GM18907 (cell line): ENCODE results near the gene DLGAP3.

Experiments
- ATAC-seq: cut with Tn5 transposase; IDR thresholded peaks from one replicate; pipeline ENCODE4 v1.9.1; 2021; ENCODE audit warnings: mild to moderate bottlenecking, moderate library complexity; ENCODE audit not compliant: unreplicated experiment

DLGAP3 gene

GRCh38 chr1:34868230-34869049, 61.0 kb downstream of the DLGAP3 start:
- ATAC-seq = no peak

- ATAC-seq = no peak
Measured at GRCh38 chr1:34867415-34867814, 62.0 kb downstream of the DLGAP3 start.

- ATAC-seq = no peak
Measured at GRCh38 chr1:34866762-34867109, 62.7 kb downstream of the DLGAP3 start.

DNA sequence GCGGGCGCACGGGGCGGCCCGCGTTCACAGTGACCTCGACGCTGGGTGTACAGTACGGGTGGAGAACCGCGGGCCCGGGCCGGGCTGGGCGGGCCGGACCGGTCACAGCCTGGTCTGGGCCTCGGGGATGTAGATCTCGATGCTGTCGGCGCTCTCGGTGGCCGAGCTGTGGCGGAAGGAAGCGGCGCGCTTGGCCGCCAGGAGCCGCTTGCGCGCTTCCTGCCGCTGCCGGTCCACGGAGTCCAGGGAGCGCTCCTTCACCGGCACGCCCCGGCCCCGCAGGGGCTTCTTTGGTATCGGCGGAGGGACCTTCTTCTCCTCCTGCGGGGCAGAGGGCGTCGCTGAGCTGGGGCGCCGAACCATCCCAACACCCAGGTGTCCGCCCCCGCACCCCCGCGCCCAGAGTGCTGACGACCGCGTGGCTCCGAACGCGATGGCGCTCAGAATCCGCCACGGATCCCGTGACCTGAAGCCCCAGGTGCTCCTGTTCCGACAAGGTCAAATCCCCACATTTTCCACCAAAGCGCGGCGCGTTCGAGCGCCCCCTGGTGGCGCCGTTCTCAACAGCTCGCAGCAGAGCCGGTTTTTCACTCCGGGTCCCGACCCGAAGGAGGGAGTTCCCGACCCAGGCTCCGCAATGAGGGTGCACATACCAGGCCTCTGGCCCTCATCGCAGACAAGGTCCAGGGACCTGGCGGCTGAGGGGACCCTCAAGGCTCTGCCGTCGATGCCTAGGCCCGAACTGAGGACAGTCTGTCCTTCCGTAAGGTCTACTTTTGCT, 63.3 kb downstream of the DLGAP3 start:
- peak; percentile 57 for ATAC-seq

GRCh38 chr1:34865573-34865972, 63.9 kb downstream of the DLGAP3 start:
- no peak for ATAC-seq

GRCh38 chr1:34864759-34865158, 64.7 kb downstream of the DLGAP3 start:
- ATAC-seq = no peak

- no peak for ATAC-seq
Measured at GRCh38 chr1:34863501-34863900, 65.9 kb downstream of the DLGAP3 start.

GRCh38 chr1:34859446-34860200, 69.8 kb downstream of the DLGAP3 start, which contains the start of gene SMIM12:
Gene SMIM12, minus strand, starts transcription at chr1:34859749. Its CDS starts 3,772 bp downstream, at chr1:34855977.
- ATAC-seq = peak; percentile 93

GRCh38 chr1:34858901-34859445, 70.5 kb downstream of the DLGAP3 start:
- peak; percentile 17 for ATAC-seq

- no peak for ATAC-seq
Measured at GRCh38 chr1:34856697-34857096, 72.8 kb downstream of the DLGAP3 start.

DNA sequence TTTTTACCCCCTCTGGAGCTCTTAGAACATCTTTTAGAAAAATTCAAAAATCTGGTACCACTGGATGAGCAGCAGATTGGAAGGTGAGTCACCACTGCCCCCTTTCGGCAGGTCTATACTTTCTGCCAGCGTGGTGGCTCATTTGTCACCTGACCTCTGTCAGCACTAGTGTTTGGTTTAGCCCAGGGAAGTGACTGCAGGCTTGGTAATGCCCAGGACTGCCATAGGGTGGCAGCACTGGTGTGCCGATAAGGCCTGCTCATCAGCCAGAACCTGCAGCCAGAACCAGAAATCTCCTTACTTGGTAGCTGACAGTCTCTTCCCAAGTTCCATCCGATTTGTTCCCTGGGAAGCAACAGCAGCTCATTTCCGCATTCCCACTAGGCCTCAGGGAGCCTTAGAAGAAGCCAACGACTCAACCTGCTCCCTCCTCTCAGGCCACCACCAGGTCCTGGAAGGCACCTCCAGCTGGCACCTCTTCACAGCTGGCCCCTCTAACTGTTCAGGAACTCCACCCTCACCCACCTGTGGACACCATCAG, 76.7 kb downstream of the DLGAP3 start:
- peak; percentile 93 for ATAC-seq

GRCh38 chr1:34851431-34852105, 77.9 kb downstream of the DLGAP3 start:
- ATAC-seq = no peak

GRCh38 chr1:34850382-34850781, 79.1 kb downstream of the DLGAP3 start:
- ATAC-seq = no peak

- ATAC-seq = no peak
Measured at GRCh38 chr1:34847094-34847493, 82.4 kb downstream of the DLGAP3 start.

DNA sequence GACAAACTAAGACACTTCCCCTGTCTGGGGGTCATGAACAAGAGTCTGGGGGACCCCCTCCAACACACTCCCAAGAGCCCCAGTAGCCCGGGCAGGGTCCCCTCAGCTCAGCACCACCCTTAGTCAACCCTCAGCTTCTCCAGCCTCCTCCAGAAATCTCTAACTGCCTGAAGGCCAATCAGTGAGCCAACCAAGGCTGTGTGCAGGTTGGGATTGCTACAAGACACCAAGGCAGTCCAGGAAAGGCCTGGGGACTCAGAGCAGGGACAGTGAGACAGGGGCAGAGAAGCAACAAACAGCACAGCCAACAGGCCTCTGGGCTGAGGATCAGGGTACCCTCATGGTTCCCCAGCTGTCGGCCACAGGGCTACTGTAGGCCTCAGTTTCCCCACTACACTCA, 83.2 kb downstream of the DLGAP3 start:
- ATAC-seq = no peak

DNA sequence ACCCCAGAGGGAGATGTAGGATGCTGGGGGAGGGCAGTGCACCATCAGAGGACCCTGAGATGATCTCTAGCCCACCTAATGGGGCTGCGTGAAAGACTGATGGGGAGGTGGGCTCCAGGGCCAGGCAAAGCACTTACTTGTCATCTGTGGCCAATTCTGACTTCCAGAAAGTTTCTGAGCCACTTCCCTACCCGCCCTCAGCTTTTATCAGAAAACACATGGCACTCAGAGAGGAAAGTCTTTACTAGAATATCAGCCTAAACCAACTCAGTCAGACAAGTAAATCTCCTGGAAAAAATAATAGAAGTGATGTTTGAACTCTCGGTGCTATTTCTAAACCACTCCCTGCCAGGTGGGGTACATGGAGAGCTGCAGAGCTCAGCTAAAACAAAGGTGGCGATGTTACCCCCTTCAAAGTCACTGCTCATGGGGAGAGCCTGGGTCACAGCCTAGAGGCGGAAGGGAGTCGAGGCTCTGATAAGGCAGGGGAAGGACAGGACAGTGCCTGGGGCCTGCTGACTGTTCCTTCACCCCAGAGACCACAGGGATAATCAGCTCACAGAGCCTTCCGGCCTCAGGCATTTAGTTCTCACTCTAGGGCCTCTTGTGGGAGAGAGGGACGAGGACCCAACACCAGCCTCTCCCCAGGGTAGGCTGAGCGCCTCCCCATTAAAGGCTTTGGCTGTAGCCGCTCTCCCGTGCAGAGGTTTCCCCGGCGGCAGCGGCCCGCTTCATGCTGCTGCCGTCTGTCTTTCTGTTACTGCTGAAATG, 84.1 kb downstream of the DLGAP3 start:
- ATAC-seq = no peak

DNA sequence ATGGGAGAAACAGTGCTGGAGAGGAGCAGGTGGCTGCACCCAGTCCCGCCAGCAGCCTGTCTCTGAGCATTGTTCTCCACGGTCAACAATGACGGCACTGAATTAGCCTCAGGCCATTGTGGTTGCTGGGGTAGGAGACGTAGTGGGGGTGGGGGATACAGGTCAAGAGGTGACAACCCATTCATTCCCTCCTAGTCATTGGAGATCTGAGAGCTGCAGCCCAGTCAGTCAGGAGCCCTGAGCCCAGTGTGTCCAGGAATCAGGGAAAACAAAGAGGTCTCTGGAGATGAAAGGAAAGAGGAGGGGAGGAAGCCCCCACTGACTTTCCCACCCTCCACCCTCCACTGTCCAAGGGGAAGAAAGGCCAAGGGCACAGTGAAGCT, 85.2 kb downstream of the DLGAP3 start:
- ATAC-seq = no peak

GRCh38 chr1:34843392-34844251, 85.8 kb downstream of the DLGAP3 start:
- no peak for ATAC-seq

DNA sequence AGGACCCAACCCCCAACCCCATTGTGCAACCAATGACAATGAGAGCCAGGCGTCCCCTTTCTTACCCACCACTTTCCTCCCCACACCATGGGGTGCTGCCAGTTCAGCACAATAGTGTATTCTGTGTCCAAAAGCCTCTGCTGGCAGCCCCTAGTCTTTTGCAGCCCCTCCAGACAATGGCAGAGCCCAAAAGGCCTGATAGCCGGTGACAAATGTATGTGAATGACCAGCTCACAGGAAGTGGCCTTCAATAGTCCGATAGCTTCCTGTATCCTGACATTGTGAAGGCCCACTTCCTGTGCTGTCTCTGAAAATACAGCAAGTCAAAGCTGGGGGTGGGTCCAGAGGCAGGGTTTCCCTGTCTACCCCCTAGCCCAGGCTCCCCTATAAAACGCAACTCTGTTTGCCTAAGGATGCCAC, 86.5 kb downstream of the DLGAP3 start:
- no peak for ATAC-seq
